Ramos (cell line): ENCODE results near the gene NCK2.

Source experiments
- in situ Hi-C: fragments of 300-500 bp; cut with MboI; formaldehyde crosslinking; loops from one replicate; pipeline ENCODE4 v1.14.3; 2022; ENCODE audit warnings: low sequenced_read_pairs; ENCODE audit not compliant: unreplicated experiment

The NCK2 gene

DNA sequence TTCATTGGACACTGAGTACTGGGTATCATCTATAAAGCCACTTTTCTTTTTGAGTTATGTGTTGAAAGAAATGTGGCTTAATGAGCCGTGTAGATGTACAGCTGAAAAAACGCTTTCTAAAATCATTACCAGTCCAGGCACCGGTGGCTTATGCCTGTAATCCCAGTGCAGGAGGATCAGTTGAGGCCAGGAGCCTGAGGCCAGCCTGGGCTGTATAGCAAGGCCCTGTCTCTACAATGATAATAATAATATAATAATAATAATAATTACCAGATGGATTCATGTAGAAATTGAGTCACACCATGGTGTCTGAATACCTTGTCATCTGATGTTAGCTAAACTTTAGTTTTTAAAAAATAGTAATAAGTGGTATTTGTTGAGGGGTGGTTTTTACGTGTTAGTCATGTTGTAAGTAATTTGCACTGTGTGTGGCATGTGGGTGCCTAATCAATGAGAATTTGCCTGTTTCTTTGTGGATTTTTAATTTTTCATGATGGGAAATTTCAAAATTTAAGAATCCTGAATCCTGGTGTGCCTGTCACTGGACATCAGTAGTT lies 30.1 kb downstream of the NCK2 start:
- in situ Hi-C loops = no loop called here

DNA sequence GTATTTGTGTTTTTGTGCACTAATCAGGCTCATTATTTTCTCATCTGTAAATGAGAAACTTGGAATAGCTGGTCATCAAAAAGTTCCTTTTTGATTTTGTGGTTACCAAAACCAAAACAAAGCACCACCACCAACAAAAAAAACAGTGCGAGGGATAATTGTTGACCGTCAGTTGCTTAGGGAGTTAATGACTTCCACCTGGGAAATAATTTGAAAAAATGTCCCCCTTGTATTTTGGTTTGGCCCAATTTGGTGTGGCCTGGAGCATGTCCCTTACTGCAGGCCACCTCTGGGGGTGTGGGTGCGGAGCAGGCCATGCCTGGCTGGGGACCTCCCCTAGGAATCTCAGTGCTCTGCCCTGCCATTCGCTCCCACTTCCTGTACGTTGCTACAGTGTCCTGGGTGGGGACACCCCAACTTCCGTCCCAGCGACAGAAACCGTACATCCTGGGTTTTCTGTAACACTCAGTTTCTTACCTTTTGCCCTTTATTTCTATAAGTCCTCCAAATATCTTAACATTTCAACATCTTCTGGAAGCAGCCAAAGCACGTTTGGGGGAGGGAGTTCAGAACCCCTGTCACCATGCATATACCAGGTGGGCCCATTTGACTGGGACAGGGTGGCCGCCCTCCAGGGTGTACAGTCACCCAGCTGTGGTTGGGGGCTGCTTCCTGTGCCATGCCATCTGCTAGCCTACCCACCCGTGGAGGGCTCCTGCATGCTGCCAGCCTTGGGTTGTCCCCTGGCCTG lies 31.3 kb downstream of the NCK2 start:
- in situ Hi-C loops = no loop called here

DNA sequence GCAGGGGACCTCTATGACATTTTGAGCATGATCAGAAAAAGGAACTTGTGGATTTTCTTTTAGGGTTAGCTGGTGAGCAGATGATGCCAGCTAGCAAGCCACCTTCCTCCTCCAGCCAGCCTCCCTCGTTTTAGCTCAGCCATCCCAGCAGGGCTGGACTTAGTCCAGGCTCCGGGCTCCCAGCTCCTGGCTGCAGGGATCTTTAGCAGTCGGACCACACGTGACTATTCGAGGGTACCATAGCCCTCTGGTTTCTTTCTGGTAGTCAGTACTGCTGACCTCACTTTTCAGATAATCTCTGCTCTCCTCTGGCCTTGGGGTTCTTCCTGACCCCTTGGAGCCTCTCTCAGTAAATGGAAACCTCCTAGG lies 31.8 kb downstream of the NCK2 start:
- in situ Hi-C loops = no loop called here

DNA sequence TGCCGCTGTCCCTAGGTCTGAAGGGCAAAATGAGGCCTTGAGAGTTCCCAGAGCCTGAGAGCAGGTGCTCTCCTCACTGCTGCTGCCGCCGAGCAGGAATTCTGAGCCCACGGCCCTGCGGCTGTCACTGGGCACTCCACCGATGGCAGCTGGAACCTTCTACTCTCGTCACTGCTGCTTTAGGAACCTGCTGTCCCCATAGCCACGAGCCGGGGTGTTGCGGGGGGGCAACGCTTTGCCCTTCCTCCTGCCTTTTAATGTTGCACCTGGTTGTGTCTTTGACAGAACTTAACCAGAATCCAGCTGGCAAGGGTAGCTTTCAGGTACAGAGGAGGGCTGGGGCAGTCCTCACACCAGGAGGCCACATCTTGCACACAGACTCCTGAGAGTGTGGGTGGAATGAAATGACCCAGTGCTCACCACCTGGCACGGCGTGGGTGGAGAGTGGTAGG lies 32.3 kb downstream of the NCK2 start:
- in situ Hi-C loops = no loop called here

DNA sequence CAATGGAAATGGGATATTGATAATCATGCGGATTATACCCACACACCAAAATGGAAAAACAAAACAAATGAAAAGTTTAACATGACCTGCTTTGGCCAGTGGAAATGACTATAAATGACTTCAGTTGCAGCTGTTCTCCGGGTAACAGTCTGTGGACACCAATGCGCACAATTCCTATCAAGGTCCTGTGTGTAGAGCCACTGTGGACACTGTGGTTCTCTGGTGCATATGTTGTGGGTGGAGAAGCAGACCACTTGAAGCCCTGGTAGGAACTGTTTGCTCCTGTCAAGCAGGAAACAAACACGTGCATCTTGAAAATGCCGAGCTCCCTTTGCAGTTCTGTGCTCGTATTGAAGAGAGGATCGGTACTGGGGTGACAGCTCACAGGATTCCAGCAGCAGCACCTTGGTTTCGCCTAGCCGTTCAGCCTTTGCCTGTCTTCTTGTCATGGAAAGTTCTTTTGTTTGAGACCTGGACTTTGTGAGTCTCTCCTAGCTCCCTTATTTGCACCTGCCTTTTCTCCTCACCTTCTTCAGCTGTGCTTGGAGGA lies 32.9 kb downstream of the NCK2 start:
- in situ Hi-C loops = no loop called here

DNA sequence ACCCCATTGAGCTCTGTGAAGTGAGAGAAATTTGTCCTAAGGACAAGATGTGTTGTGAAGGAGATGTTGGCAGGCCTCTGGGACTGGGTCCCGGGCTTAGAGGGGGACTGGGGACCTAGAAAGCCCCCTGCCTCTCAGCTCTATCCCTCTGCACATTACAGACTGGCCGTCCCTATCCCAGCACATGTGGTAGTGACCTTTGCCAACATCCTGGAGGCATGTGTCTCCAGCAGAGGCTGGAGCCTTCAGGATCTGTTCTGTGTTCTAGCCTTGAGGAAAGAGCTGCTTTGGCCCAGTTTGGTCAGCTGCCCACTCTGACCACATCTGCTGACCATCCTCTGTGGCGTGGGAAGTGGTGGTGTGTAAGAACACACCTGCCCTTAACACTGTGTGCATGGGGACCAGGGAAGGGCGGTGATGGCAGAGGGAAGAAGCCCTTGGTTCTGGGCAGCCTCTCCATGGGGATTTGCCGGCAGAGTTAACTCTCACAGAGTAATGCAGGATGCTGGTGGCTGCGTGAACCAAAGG lies 33.4 kb downstream of the NCK2 start:
- in situ Hi-C loops = no loop called here

DNA sequence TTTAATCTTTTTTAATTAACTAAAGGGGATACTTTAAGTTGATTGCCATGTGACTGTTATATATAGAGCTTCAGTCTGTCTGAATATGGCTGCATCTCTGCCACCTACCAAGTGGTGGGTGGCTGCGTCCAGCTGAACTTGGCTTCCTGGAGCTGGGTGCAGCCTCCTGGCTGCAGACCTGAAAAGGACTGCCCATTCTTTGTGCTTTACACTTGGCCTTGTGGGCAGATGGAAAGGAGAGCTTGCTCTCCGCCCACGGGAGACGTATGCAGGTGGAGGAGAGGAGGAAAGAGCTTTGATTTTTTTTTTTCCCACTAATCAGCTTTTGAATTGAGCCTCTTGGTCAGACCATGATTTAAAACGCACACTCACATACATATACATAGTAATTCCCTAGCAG lies 34.7 kb downstream of the NCK2 start:
- in situ Hi-C loops = no loop called here

DNA sequence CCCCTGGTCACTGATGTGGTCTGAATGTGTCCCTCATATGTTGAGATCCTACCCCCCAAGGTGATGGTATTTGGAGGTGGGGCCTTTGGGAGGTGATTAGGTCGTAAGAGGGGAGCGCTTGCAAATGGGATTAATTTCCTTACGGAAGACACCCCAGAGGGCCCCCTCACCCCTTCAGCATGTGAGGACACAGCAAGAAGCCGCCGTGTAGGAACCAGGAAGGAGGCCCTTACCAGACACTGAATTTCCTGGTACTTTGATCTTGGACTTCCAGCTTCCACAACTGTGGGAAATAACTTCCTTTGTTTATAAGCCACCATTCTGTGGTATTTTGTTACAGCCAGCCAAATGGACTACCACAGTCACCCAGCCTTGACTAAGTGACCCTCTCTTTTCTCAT lies 35.9 kb downstream of the NCK2 start:
- in situ Hi-C loops = no loop called here

DNA sequence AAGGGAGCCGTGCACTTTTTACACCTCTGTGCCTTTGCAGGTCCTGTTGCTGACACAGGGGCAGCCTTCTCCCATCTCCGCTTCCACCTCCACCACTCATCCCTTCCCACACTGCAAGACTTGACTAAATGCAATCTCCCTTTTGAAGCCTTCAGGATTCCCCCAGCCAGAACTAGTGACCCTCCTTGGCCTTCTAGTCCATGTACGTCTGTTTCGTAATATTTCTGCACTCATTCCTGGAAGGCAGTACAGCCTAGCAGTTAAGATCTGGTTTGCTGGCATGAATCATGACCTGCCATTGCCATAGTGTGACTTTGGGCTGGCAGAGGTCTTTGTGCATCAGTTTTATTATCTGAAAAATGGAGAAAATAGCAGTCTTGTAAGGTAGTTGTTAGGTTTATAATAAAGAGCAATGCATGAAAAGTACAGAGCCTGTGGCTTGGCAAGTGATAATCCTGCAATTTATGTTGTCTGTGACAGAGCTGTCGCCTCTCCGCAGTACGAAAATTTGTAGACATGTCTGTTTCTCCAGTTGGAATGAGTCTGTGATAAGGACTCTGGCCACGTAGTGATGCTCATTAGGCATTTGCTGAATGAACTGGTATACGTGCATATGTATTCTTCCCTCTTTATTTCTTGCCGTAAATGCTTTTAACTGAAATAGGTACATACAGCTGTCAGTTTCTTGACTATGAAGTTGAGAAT lies 36.7 kb downstream of the NCK2 start:
- in situ Hi-C loops = no loop called here

DNA sequence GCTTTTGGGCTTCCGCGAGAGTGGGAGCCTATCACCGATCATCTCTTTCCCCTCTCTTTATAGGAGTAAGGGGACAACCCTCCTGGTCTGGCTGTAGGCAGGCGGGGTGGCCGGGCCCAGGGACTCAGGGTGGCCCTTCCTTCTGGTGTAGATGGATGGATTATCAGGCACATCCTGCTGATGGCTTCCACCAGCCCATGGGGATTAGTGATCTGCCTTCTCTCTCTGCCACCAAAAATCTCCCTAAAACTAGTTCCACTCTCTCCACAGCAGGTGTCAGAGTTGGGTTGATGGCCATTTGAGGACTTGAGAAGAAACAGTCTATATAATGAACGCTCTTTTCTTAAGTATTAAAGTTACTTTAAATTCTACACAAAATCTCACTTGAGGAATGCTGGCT lies 37.4 kb downstream of the NCK2 start:
- in situ Hi-C loops = no loop called here

DNA sequence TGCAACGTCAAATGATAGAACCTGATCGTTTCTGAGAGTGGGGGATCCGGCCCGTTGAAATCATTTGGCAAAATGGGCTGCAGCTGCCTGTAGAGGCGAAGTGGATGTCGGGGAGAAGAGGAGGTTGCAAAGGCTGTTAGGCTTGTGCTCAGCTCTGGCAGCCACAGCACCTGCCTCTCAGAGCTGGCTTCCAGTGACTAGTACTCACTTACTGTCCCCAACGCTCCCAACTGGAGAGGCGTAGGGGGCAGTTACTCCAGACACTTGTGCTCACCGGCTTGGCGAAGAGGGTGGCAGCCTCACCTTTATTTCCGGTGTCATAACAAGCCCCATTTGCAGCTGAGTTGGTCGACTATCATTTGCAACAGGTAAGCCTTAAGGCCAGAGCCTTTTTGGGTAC lies 37.9 kb downstream of the NCK2 start:
- in situ Hi-C loops = no loop called here

DNA sequence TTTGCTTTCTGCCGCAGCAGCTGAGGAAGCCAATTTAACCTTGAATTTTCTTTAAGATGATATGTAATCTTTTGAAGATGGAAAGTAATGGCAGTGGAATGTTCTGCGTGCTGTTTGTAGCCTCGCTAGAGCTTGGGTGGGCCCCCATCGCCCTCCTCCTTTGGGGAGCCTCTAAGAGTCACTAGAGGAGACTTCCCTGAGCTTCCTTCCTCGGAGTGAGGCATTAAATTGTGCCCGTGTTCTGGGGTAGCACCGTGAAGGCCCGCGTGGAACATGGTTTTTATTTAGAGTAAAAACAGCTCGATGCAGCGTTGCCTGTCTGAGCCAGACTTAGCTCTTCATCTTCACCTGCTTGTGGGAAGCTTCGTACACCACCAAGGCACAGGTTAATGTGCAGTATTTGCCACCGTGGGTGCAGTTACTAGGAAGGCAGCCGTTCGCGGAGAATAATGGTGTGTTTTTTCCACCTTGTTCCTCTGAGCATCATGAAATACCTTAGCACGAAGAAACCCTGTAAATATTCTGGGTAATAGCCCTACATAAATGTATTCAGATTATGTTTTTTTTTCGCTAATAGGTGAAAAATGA lies 38.5 kb downstream of the NCK2 start:
- in situ Hi-C loops = no loop called here

DNA sequence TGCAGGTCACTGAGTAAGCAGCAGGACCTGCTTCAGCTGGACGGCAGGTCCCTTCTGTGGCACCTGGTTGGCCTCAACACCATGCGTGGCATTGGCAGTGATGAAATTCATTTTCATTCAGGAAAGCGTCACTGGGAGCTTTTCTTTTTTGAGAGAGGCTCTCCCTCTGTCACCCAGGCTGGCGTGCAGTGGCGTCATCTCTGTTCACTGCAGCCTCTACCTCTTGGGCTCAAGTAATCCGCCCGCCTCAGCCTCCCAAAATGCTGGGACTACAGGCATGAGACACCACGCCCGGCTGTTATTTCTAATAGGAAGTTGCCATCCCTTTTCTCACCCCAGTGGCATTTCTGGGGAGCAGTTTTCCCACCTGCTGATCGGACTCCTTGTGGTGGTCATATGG lies 39.3 kb downstream of the NCK2 start:
- in situ Hi-C loops = no loop called here

DNA sequence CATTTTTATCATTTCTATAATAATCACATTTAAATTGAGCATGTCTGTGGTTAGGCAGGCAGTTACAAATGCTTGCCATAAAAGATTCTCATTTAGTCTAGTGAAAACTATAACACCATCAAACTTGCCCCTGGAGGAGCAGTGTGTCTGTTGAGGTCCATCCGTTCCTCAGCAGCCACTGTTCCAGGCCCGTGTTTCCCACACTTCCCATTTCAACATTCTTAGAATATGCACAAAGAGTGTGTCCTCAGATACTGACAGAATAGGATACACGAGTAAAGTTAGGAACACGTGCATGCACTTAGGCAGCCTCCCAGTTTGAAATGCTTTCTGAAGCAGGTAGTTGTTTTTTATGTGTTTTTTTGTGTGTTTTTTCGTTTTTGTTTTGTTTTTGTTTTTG lies 39.9 kb downstream of the NCK2 start:
- in situ Hi-C loops = no loop called here

DNA sequence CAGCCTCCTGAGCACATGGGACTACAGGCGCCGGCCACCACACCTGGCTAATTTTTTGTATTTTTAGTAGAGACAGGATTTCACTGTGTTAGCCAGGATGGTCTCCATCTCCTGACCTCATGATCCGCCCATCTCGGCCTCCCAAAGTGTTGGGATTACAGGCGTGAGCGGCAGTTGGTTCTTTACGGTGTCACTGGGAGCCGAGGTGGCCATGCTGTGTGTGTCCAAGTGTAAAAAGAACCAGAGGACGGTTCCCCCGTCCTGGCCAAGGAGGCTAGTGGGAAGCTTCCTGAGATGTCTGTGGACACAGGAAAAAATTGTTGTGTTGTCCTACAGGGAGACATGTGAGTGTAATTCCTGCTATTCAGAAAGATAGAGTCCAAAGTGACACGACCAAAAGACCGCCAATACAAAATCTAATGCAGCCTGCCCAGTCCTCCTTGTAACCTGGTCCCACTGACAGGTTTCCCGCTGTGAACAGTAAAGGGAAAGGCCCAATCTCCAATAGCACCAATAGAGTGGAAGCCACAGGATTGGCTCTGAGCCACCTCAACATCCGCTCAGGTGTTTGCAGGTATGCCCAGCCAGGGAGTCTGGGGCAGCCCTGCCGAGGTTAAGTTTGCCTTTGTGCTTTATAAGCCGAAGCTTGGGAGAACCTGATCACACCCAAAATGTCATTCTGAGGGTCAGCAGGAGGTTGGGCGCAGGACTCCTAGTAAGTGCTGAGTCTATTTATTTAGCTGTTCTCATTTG lies 40.6 kb downstream of the NCK2 start:
- in situ Hi-C loops = no loop called here

DNA sequence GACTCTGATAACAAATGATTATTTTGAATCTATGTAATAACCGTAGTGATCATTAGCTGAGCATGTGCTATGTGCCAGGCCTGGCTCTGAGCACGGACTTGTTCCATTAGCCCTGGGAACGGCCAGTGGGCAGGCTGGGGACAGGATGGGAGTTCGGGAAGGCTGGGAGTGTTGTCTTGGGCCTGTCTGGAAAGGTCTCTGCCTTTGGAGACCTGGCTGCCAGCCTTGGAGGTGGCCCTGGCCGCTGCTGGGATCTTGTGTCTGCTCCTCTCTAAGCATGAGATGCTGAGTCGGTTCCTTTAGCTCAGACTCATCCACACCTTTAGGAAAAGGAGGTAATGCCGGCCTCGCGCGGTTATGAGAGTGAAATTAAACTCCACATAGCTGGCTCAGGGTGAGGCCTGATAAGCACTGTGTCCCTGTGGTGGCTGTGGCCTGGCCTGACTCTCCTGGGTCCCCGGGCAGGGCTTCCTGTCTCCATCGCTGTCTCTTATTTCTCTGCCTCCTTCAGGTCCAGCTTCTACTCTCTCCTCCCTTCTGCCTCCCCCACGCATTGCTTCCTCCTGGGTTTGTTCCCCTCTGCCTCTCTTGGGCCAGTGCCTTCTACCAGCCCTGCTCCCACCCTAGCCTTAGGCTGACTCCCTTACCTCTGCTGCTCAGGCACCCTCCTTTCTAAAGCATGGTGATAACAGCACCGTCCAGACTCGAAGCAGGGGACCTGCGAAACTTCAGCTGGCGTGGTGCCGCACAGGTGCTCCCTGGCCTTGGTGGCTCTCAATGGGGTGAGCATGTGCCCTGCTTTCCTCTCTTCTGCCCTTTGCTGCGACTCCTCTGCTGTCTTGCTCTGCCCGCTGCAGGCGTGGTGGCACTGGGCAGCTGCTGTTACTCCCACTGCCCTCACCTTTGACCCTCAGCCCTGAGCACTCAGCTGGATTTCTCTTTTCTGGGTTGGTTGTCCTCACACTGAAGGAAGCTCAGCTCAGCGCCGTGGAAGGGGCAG lies 41.8 kb downstream of the NCK2 start:
- in situ Hi-C loops = no loop called here

DNA sequence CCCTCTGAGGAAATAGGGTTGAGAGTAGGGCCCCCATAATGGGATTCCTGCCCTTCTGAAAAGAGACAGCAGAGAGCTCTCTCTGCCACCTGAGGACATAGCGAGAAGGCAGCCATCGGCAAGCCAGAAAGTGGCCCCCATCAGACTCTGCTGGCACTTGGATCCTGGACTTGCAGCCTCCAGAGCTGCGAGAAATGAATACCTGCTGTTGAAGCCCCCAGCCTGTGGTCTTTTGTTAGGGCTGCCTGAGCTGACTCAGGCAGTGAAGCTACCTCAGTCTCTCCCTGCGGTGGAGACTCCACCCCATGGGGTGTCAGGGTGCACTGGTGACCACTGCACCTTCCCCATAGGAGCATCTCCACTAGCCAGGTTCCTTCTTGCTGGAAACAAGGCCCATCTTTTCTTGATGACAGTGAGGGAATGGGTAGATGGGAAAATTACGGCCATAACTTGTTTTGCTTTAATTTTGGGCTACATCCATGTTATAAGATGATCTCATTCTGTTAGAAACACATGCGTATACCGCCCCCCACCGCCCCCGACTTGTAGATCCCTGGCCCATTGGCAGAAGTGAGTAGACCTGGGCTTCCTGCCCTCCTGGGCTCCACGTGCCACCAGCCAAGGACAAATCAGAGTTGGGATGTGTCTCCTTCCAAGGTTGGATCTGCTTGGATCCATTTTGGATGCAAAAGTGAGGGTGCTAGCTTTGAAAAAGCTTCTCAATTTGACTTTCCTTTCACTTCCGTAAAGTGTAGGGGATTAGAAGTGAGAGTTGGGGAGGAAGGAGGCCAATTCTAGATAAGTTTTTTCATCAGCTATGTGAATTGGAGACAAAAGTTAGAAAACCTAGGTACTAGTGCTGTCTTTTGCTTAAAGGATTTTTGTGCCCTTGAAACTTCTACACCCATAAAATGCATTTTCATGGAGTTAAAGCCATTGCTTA lies 42.9 kb downstream of the NCK2 start:
- in situ Hi-C loops = no loop called here
